ENCODE results near the gene KCNJ13.

The KCNJ13 gene

GRCh38 chr2:232787806-232788205 lies 11.4 kb upstream of the KCNJ13 start:
- in situ Hi-C loops (cut with HindIII; ENCODE audit: low pct_unique_long_range_greater_than_20kb, low sequenced_read_pairs) = no loop called here

GRCh38 chr2:232783278-232783677 lies 6.9 kb upstream of the KCNJ13 start:
- TF ChIP-seq JUND (IDR thresholded peaks at IDR 0.05; ENCODE audit: low read depth) = no peak
- no peak for DNase-seq (ENCODE audit: low read depth in 1 of 2, low spot score in 1 of 2)
- in situ Hi-C loops (cut with HindIII; ENCODE audit: low pct_unique_long_range_greater_than_20kb, low sequenced_read_pairs) = no loop called here

More at GRCh38 chr2:232787806-232788205, 11.4 kb upstream of the KCNJ13 start:
- TF ChIP-seq JUND (IDR thresholded peaks at IDR 0.05; ENCODE audit: low read depth) = no peak
- no peak for DNase-seq (ENCODE audit: low read depth in 1 of 2, low spot score in 1 of 2)

- peak in 1 of 2 experiments; percentile 10 for DNase-seq (ENCODE audit: low read depth in 1 of 2, low spot score in 1 of 2)
- TF ChIP-seq JUND (IDR thresholded peaks at IDR 0.05; ENCODE audit: low read depth) = no peak
- in situ Hi-C loops (cut with HindIII; ENCODE audit: low pct_unique_long_range_greater_than_20kb, low sequenced_read_pairs) = no loop called here
These were observed 5.4 kb upstream of the KCNJ13 start for GRCh38 chr2:232781765-232782164.

GRCh38 chr2:232779934-232780333 lies 3.6 kb upstream of the KCNJ13 start:
- no peak for TF ChIP-seq JUND (IDR thresholded peaks at IDR 0.05; ENCODE audit: low read depth)
- in situ Hi-C loops (cut with HindIII; ENCODE audit: low pct_unique_long_range_greater_than_20kb, low sequenced_read_pairs) = no loop called here
- DNase-seq (ENCODE audit: low read depth in 1 of 2, low spot score in 1 of 2) = peak in 1 of 2 experiments; percentile 16

- in situ Hi-C loops (cut with HindIII; ENCODE audit: low pct_unique_long_range_greater_than_20kb, low sequenced_read_pairs) = no loop called here
- TF ChIP-seq JUND (IDR thresholded peaks at IDR 0.05; ENCODE audit: low read depth) = no peak
These were observed 3.1 kb upstream of the KCNJ13 start for GRCh38 chr2:232779465-232779864.

GRCh38 chr2:232777276-232777675 lies 911 bp upstream of the KCNJ13 start:
- in situ Hi-C loops (cut with HindIII; ENCODE audit: low pct_unique_long_range_greater_than_20kb, low sequenced_read_pairs) = no loop called here
- no peak for DNase-seq (ENCODE audit: low read depth in 1 of 2, low spot score in 1 of 2)

More at GRCh38 chr2:232779465-232779864, 3.1 kb upstream of the KCNJ13 start:
- peak in 1 of 2 experiments; percentile 11 for DNase-seq (ENCODE audit: low read depth in 1 of 2, low spot score in 1 of 2)

GRCh38 chr2:232773815-232774214 lies 2.5 kb downstream of the KCNJ13 start:
- no peak for DNase-seq (ENCODE audit: low read depth in 1 of 2, low spot score in 1 of 2)
- in situ Hi-C loops (cut with HindIII; ENCODE audit: low pct_unique_long_range_greater_than_20kb, low sequenced_read_pairs) = no loop called here
- no peak for TF ChIP-seq JUND (IDR thresholded peaks at IDR 0.05; ENCODE audit: low read depth)

More at GRCh38 chr2:232777276-232777675, 911 bp upstream of the KCNJ13 start:
- TF ChIP-seq JUND (IDR thresholded peaks at IDR 0.05; ENCODE audit: low read depth) = no peak

GRCh38 chr2:232772531-232772930 lies 3.8 kb downstream of the KCNJ13 start:
- peak in 1 of 2 experiments; percentile 9 for DNase-seq (ENCODE audit: low read depth in 1 of 2, low spot score in 1 of 2)
- TF ChIP-seq JUND (IDR thresholded peaks at IDR 0.05; ENCODE audit: low read depth) = no peak
- in situ Hi-C loops (cut with HindIII; ENCODE audit: low pct_unique_long_range_greater_than_20kb, low sequenced_read_pairs) = no loop called here

GRCh38 chr2:232771870-232772269 lies 4.5 kb downstream of the KCNJ13 start:
- TF ChIP-seq JUND (IDR thresholded peaks at IDR 0.05; ENCODE audit: low read depth) = no peak
- DNase-seq (ENCODE audit: low read depth in 1 of 2, low spot score in 1 of 2) = no peak
- in situ Hi-C loops (cut with HindIII; ENCODE audit: low pct_unique_long_range_greater_than_20kb, low sequenced_read_pairs) = no loop called here

GRCh38 chr2:232770207-232770606 lies 6.2 kb downstream of the KCNJ13 start:
- TF ChIP-seq JUND (IDR thresholded peaks at IDR 0.05; ENCODE audit: low read depth) = no peak
- in situ Hi-C loops (cut with HindIII; ENCODE audit: low pct_unique_long_range_greater_than_20kb, low sequenced_read_pairs) = no loop called here
- DNase-seq (ENCODE audit: low read depth in 1 of 2, low spot score in 1 of 2) = no peak

- in situ Hi-C loops (cut with HindIII; ENCODE audit: low pct_unique_long_range_greater_than_20kb, low sequenced_read_pairs) = no loop called here
- DNase-seq (ENCODE audit: low read depth in 1 of 2, low spot score in 1 of 2) = no peak
- no peak for TF ChIP-seq JUND (IDR thresholded peaks at IDR 0.05; ENCODE audit: low read depth)
These were observed 8.5 kb downstream of the KCNJ13 start for GRCh38 chr2:232767866-232768265.

- TF ChIP-seq JUND (IDR thresholded peaks at IDR 0.05; ENCODE audit: low read depth) = no peak
- DNase-seq (ENCODE audit: low read depth in 1 of 2, low spot score in 1 of 2) = peak in 1 of 2 experiments; percentile 68
- in situ Hi-C loops (cut with HindIII; ENCODE audit: low pct_unique_long_range_greater_than_20kb, low sequenced_read_pairs) = no loop called here
These were observed 15.0 kb downstream of the KCNJ13 start for GRCh38 chr2:232761301-232761907.

- DNase-seq (ENCODE audit: low read depth in 1 of 2, low spot score in 1 of 2) = no peak
- TF ChIP-seq JUND (IDR thresholded peaks at IDR 0.05; ENCODE audit: low read depth) = no peak
- in situ Hi-C loops (cut with HindIII; ENCODE audit: low pct_unique_long_range_greater_than_20kb, low sequenced_read_pairs) = no loop called here
These were observed 18.5 kb downstream of the KCNJ13 start for GRCh38 chr2:232757905-232758304.

- in situ Hi-C loops (cut with HindIII; ENCODE audit: low pct_unique_long_range_greater_than_20kb, low sequenced_read_pairs) = no loop called here
- TF ChIP-seq JUND (IDR thresholded peaks at IDR 0.05; ENCODE audit: low read depth) = no peak
- DNase-seq (ENCODE audit: low read depth in 1 of 2, low spot score in 1 of 2) = no peak
These were observed 26.2 kb downstream of the KCNJ13 start for GRCh38 chr2:232750135-232750671.

Measured in T47D (cell line).